G401.6 (cell line): Measurements from ENCODE around the gene BAIAP3.
"Not testable (repeated sequence)": the region's sequence is repeated elsewhere in the genome, so short reads cannot be mapped to it uniquely, and the experiment has no call there.

ENCODE experiments used
- FAIRE-seq: peaks from 2 replicates; lab custom pipeline; 2012; peaks lifted over from hg19 to GRCh38; lab: Jason Lieb, UNC

The BAIAP3 gene

GRCh38 chr16:1333149-1333812 is at the start of gene BAIAP3:
Gene BAIAP3, plus strand, starts transcription at chr16:1333645. Its CDS starts 4,905 bp downstream, at chr16:1338550.
- no peak for FAIRE-seq

GRCh38 chr16:1283996-1284616 is 49.3 kb upstream of the BAIAP3 start:
- no peak for FAIRE-seq

GRCh38 chr16:1285669-1286512 is 47.6 kb upstream of the BAIAP3 start:
- FAIRE-seq = no peak

- FAIRE-seq = no peak
Measured at GRCh38 chr16:1286513-1287094, 46.8 kb upstream of the BAIAP3 start.

- no peak for FAIRE-seq
Measured at GRCh38 chr16:1287982-1288670, 45.3 kb upstream of the BAIAP3 start.

GRCh38 chr16:1288813-1289476 is 44.5 kb upstream of the BAIAP3 start:
- FAIRE-seq = no peak

- FAIRE-seq = no peak
Measured at GRCh38 chr16:1289477-1289866, 44.0 kb upstream of the BAIAP3 start.

GRCh38 chr16:1290063-1290501 is 43.4 kb upstream of the BAIAP3 start:
- no peak for FAIRE-seq

GRCh38 chr16:1290860-1291575 is 42.4 kb upstream of the BAIAP3 start:
- no peak for FAIRE-seq

- FAIRE-seq = no peak
Measured at GRCh38 chr16:1291576-1291974, 41.9 kb upstream of the BAIAP3 start.

- not testable (repeated sequence) for FAIRE-seq
Measured at GRCh38 chr16:1292208-1292607, 41.2 kb upstream of the BAIAP3 start.

- FAIRE-seq = not testable (repeated sequence)
Measured at GRCh38 chr16:1292808-1293207, 40.6 kb upstream of the BAIAP3 start.

- FAIRE-seq = no peak
Measured at GRCh38 chr16:1293921-1294656, 39.4 kb upstream of the BAIAP3 start.

- FAIRE-seq = no peak
Measured at GRCh38 chr16:1295465-1295864, 38.0 kb upstream of the BAIAP3 start.

GRCh38 chr16:1296688-1297017 is 36.8 kb upstream of the BAIAP3 start:
- FAIRE-seq = not testable (repeated sequence)

- FAIRE-seq = peak; percentile 13
Measured at GRCh38 chr16:1297018-1297696, 36.3 kb upstream of the BAIAP3 start.

GRCh38 chr16:1298406-1298805 is 35.0 kb upstream of the BAIAP3 start:
- FAIRE-seq = no peak

GRCh38 chr16:1299012-1299867 is 34.2 kb upstream of the BAIAP3 start:
- FAIRE-seq = no peak

- FAIRE-seq = no peak
Measured at GRCh38 chr16:1299868-1300203, 33.6 kb upstream of the BAIAP3 start.
